ENCODE measurements around the gene CD36. TPM values are rescaled to one million over a fixed set of nuclear protein-coding genes. Genes with fewer than 3 reads are reported as not detected.

The CD36 gene
- total RNA-seq, 1 experiment from 2014 or later = not detected

- Histone ChIP-seq H3K27me3 (ENCODE audit: control insufficient read depth, insufficient read depth, low read length) (no peaks in the 10 kb centered on the region), H3K4me3 (ENCODE audit: insufficient read depth, low read depth, low read length) (no peak overlapping the region), H3K36me3 (replicated peaks; ENCODE audit: control insufficient read depth, insufficient read depth, low read length) (no peaks in the 10 kb centered on the region)
- no peak for DNase-seq
Measured at GRCh38 chr7:80635998-80636397, 2.4 kb upstream of the CD36 start.

- Histone ChIP-seq H3K27me3 (ENCODE audit: control insufficient read depth, insufficient read depth, low read length) (no peaks in the 10 kb centered on the region), H3K36me3 (replicated peaks; ENCODE audit: control insufficient read depth, insufficient read depth, low read length) (no peaks in the 10 kb centered on the region), H3K4me3 (ENCODE audit: insufficient read depth, low read depth, low read length) (no peak overlapping the region)
- no peak for DNase-seq
Measured at GRCh38 chr7:80636709-80637108, 1.7 kb upstream of the CD36 start.

GRCh38 chr7:80637454-80637853, 988 bp upstream of the CD36 start:
- no peak for DNase-seq
- no peak overlapping the region for H3K4me3 ChIP-seq (ENCODE audit: insufficient read depth, low read depth, low read length)
- H3K36me3 ChIP-seq (replicated peaks; ENCODE audit: control insufficient read depth, insufficient read depth, low read length) = no peaks in the 10 kb centered on the region
- no peaks in the 10 kb centered on the region for H3K27me3 ChIP-seq (ENCODE audit: control insufficient read depth, insufficient read depth, low read length)

- no peak for DNase-seq
- no peaks in the 10 kb centered on the region for H3K27me3 ChIP-seq (ENCODE audit: control insufficient read depth, insufficient read depth, low read length)
- H3K4me3 ChIP-seq (ENCODE audit: insufficient read depth, low read depth, low read length) = no peak overlapping the region
- no peaks in the 10 kb centered on the region for H3K36me3 ChIP-seq (replicated peaks; ENCODE audit: control insufficient read depth, insufficient read depth, low read length)
Measured at GRCh38 chr7:80639011-80639410, 569 bp downstream of the CD36 start.

DNA sequence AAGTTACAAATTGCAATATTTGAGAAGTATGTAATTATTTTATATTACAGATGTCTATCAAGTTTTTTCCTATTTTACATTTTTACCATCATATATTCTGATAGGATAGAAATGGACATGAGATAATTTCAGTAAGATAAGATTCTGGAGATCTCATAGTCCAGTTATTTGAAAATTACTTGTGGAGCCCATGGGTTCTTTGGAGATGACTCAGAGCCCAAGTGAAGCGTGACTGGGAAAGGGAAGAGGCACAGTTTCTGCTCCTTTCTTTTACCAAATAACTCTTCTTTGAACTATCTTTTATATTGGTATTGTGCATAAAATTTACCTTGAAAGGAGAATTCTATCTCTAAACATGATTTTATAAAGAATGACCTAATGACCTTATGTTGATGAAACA, 2.4 kb downstream of the CD36 start:
- no peaks in the 10 kb centered on the region for H3K27me3 ChIP-seq (ENCODE audit: control insufficient read depth, insufficient read depth, low read length)
- no peak for DNase-seq
- no peaks in the 10 kb centered on the region for H3K36me3 ChIP-seq (replicated peaks; ENCODE audit: control insufficient read depth, insufficient read depth, low read length)
- H3K4me3 ChIP-seq (ENCODE audit: insufficient read depth, low read depth, low read length) = no peak overlapping the region

DNA sequence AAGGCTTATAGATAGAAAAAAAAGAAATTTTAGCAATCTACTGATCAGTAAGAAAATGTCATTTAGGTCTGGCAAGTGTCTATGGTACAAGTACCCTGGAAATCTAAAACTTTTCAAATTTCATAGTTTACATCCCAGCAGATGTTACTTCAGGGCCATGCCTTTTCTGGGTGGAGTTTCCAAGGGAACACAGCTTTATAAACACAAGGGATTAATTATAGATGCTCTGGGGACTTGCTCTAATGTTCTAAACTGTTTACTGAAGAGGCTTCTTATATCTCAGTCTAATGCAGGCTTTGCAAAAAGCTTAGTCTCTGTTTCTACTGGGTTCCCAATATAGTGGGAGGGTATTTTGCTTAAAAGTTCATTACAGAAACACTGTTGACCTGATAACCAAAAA, 3.1 kb downstream of the CD36 start:
- Histone ChIP-seq H3K36me3 (replicated peaks; ENCODE audit: control insufficient read depth, insufficient read depth, low read length) (no peaks in the 10 kb centered on the region), H3K4me3 (ENCODE audit: insufficient read depth, low read depth, low read length) (no peak overlapping the region), H3K27me3 (ENCODE audit: control insufficient read depth, insufficient read depth, low read length) (no peaks in the 10 kb centered on the region)
- DNase-seq = no peak

- Histone ChIP-seq H3K36me3 (replicated peaks; ENCODE audit: control insufficient read depth, insufficient read depth, low read length) (no peaks in the 10 kb centered on the region), H3K4me3 (ENCODE audit: insufficient read depth, low read depth, low read length) (no peak overlapping the region), H3K27me3 (ENCODE audit: control insufficient read depth, insufficient read depth, low read length) (no peaks in the 10 kb centered on the region)
- DNase-seq = no peak
Measured at GRCh38 chr7:80642871-80643270, 4.4 kb downstream of the CD36 start.

DNA sequence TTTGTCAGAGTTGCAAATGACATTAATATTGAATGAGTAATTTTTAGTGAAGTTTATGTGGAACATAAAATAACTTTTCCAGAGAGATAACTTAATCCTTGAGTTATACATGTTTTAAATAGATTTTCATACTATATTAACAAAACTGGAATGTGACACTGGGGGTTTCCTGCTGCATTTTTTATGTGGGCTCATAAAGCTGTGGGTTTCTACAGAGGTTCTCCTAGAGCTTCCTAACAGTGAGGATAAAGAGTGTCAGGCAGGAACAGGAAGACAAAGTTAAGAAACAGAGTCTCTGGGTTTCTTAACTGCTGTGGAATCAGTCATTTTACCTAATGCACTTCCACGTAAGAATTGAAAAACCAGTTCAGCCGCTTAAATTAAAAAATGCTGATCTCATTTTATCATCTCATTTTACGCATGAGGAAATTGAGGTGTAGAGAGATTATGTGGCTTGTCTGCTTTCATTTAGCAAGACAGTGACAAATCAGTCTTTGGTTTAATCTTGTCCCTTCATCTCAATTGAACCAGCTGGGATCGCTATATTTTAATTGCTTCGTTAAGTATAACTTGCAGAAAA, 5.0 kb downstream of the CD36 start:
- H3K36me3 ChIP-seq (replicated peaks; ENCODE audit: control insufficient read depth, insufficient read depth, low read length) = no peaks in the 10 kb centered on the region
- H3K27me3 ChIP-seq (ENCODE audit: control insufficient read depth, insufficient read depth, low read length) = no peaks in the 10 kb centered on the region
- no peak overlapping the region for H3K4me3 ChIP-seq (ENCODE audit: insufficient read depth, low read depth, low read length)

GRCh38 chr7:80644054-80644453, 5.6 kb downstream of the CD36 start:
- Histone ChIP-seq H3K36me3 (replicated peaks; ENCODE audit: control insufficient read depth, insufficient read depth, low read length) (no peaks in the 10 kb centered on the region), H3K27me3 (ENCODE audit: control insufficient read depth, insufficient read depth, low read length) (no peaks in the 10 kb centered on the region), H3K4me3 (ENCODE audit: insufficient read depth, low read depth, low read length) (no peak overlapping the region)
- no peak for DNase-seq

More for the DNA sequence above, 5.0 kb downstream of the CD36 start:
- no peak for DNase-seq

- no peak for DNase-seq
- Histone ChIP-seq H3K36me3 (replicated peaks; ENCODE audit: control insufficient read depth, insufficient read depth, low read length) (no peaks in the 10 kb centered on the region), H3K4me3 (ENCODE audit: insufficient read depth, low read depth, low read length) (no peak overlapping the region), H3K27me3 (ENCODE audit: control insufficient read depth, insufficient read depth, low read length) (no peaks in the 10 kb centered on the region)
Measured at GRCh38 chr7:80646083-80646865, 7.8 kb downstream of the CD36 start.

DNA sequence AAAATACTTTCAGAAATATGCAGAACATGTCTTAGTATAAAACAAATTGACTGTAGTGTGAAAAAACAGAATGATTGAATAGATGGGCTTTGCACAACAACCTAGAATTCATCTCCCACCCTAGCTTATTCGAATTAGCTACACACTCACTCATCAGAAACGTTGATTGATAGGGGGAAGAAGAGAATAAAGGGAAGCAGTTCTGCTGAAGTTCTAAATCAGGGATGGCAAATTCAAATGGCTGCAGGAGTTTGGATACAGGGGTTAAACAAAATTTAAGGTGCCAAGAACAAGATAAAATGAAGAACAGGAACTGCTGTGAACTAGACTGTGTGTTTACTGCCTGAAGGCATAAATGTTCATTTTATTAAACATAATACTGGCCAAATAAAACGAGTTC, 9.0 kb downstream of the CD36 start:
- no peaks in the 10 kb centered on the region for H3K27me3 ChIP-seq (ENCODE audit: control insufficient read depth, insufficient read depth, low read length)
- DNase-seq = no peak
- H3K4me3 ChIP-seq (ENCODE audit: insufficient read depth, low read depth, low read length) = no peak overlapping the region
- H3K36me3 ChIP-seq (replicated peaks; ENCODE audit: control insufficient read depth, insufficient read depth, low read length) = no peaks in the 10 kb centered on the region

DNA sequence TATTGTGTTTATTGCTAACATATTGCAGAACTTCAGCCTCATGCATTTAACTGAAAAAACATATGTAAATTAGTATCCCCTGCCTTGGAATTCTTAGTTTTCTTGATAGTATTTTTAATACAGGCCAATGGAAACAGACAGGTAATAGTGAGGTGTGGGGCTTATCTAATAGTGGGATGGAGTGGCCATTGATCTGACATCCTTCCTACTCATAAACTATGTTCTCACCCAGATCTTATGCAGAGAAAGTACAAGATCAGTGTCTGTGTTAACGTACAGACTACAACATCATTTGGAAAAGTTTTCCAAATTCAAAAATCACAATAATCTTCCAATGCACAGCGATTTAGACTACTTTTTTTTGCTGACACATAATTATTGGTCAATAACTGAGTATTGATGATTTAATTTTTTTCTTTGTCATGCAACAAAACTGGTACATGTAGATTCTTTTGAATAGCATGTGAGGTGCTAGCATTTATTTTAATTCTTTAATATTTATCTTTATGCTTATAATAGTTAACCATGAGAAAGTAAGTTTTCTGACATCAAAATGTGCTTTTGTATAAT, 9.7 kb downstream of the CD36 start:
- DNase-seq = no peak
- Histone ChIP-seq H3K4me3 (ENCODE audit: insufficient read depth, low read depth, low read length) (no peak overlapping the region), H3K36me3 (replicated peaks; ENCODE audit: control insufficient read depth, insufficient read depth, low read length) (no peaks in the 10 kb centered on the region), H3K27me3 (ENCODE audit: control insufficient read depth, insufficient read depth, low read length) (no peaks in the 10 kb centered on the region)

DNA sequence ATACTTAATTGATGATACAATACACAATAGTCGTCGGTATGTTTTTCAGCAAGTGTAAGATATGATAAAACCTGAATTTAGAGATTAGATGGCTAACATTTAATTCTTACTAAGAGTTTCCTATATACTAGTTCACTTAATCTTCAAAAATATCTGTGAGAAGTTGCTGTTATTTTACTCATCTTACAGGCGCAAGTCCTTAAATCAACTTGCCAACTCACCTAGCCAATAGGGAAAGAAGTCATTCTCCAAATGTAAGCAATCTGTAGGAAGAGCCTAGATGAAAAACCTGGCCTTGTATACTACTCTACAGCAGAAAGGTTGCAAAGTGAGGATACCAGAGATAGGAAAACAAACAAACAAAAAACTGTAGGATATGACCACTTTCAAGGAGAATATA, 10.6 kb downstream of the CD36 start:
- DNase-seq = no peak
- Histone ChIP-seq H3K27me3 (ENCODE audit: control insufficient read depth, insufficient read depth, low read length) (no peaks in the 10 kb centered on the region), H3K36me3 (replicated peaks; ENCODE audit: control insufficient read depth, insufficient read depth, low read length) (no peaks in the 10 kb centered on the region), H3K4me3 (ENCODE audit: insufficient read depth, low read depth, low read length) (no peak overlapping the region)

- no peak overlapping the region for H3K4me3 ChIP-seq (ENCODE audit: insufficient read depth, low read depth, low read length)
- no peak for DNase-seq
- no peaks in the 10 kb centered on the region for H3K27me3 ChIP-seq (ENCODE audit: control insufficient read depth, insufficient read depth, low read length)
- H3K36me3 ChIP-seq (replicated peaks; ENCODE audit: control insufficient read depth, insufficient read depth, low read length) = no peaks in the 10 kb centered on the region
Measured at GRCh38 chr7:80650030-80650429, 11.6 kb downstream of the CD36 start.

DNA sequence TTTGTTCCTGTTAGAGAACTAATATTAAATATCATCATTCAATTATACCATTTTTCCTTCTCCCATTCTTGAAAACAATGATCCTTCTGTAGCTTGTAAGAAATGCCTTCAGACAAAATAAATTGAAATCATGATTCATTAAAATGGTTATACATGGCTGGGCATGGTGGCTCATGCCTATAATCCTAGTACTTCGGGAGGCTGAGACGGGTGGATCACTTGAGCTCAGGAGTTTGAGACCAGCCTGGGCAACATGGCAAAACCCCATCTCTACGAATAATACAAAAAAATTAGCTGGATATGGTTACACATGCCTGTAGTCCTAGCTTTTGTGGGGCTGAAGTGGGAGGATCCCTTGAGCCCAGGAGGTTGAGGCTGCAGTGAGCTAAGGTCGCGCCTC, 13.0 kb downstream of the CD36 start:
- no peak overlapping the region for H3K4me3 ChIP-seq (ENCODE audit: insufficient read depth, low read depth, low read length)
- no peak for DNase-seq
- no peaks in the 10 kb centered on the region for H3K36me3 ChIP-seq (replicated peaks; ENCODE audit: control insufficient read depth, insufficient read depth, low read length)
- no peaks in the 10 kb centered on the region for H3K27me3 ChIP-seq (ENCODE audit: control insufficient read depth, insufficient read depth, low read length)
